AG08395 (cell line): ENCODE measurements around the gene FAT1.

Experiments
- DNase-seq: peaks from one replicate; pipeline ENCODE4 v3.0.0; 2012; ENCODE audit warnings: mixed read lengths, low spot score

FAT1 gene

DNA sequence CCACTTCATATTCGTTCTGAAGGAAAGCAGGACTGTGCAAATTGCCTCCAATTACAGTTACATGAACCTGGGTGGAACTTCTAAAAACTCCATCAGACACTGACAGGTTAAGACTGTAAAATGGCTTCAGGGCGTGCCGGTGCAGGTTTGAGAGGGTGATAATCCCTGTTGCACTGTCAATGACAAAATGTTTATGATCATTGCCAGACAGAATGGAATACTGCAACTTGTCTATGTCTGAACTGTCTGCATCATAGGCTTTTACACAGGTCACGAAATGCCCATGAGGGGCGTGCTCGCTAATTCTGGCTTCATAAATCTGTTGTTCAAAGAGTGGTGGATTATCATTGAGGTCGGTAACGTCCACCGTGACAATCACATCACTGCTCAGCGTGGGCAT is 104.6 kb downstream of the FAT1 start:
- no peak for DNase-seq

DNA sequence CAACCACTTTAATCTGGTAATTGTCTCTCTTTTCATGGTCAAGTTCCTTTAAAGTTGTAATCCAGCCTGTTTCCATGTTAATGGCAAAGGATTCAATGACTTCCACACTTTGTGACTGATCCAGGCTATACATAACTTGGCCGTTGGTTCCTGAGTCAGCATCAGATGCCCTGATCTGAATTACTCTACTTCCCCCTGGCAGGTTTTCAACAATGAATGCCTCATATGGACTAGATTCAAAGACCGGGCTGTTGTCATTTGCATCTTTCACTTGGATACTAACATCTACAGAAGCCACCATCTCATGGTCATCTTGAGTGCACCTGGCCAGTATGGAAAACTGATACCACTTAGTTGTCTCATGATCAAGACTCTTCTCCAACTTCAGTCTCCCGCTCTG is 105.7 kb downstream of the FAT1 start:
- peak; percentile 17 for DNase-seq

DNA sequence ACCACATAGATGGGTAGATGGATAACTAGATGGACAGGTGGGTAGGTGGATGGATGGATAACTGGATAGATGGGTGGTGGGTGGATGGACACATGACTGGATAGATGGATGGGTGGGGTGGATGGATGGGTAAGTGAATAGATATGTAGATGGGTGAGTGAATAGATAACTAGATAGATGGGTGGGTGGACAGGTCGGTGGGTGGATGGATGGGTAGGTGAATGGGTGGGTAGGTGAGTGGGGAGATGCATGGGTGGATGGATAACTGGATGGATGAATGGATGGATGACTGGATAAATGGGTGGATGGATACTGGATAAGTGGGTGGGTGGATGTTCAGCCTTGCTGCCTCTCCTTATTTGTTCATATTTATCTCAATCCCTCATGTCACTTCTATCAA is 116.2 kb downstream of the FAT1 start:
- DNase-seq: no peak

DNA sequence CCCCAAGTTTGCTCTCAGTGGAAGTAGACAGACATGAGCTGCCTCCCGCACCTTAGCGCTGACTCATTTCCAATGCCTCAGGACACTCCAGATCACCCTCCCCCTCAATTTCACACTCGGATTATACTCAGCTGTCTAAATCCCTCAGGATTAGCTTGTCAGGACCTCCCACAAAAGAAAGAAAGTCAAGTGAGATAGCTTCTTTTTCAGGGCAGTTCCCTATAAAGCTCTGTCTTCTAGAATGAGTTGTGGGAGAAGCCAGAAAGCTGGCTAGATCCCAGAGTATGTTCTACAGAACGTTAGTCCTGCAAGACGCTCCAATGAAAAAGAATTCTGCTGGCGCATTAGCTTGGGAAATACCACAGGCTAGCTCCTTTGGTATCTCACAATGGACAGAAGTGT is 117.1 kb downstream of the FAT1 start:
- no peak for DNase-seq

DNA sequence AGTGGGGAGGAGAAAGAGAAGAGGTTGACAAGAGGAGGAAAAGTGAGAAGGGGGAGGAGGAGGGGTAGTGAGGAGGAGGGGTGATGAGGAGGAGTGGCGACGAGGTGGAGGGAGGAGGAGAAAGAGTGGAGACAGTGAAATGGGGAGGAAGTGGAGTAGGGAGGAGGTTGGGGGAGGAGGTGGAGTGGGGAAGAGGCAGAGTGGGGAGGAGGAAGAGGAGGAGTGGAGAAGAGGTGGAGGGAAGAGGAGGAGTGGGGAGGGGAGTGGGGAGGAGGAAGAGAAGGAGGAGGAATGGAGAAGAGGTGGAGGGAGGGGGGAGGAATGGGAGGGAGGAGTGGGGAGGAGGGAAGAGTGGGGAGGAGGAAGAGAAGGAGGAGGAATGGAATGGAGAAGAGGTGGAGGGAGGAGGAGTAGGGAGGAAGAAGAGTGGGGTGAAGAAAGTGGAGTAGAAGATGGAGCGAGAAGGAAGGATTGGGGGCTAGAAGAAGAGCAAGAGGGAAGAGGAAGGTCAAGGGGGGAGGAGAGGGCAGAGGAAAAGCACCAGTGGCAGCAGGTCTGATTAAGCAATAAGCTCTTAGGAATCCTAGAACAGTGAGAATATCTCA is 118.3 kb downstream of the FAT1 start:
- DNase-seq: no peak

GRCh38 chr4:186604124-186604807 is 119.4 kb downstream of the FAT1 start:
- no peak for DNase-seq

DNA sequence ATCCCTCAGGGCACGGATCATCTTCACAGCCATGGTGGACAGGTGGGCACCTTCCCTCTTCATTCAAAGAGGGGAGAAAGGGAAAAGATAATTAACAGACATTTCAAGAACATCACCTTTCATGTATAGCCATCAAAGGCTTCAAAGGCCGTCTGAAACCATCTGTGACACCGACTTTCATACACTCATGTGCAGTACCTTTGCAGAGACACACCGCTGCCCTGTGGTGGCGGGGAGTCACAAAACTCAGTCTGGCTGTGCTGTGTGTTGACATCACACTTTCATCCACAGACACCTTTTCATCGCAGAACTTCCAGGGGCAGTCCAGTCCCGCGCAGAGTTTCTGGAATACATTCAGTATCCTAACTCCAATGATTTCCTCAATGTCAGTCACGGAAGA is 120.7 kb downstream of the FAT1 start:
- no peak for DNase-seq

- DNase-seq: no peak
Measured at GRCh38 chr4:186599483-186599882, 124.2 kb downstream of the FAT1 start.

- DNase-seq: no peak
Measured at GRCh38 chr4:186598686-186599085, 125.0 kb downstream of the FAT1 start.

DNA sequence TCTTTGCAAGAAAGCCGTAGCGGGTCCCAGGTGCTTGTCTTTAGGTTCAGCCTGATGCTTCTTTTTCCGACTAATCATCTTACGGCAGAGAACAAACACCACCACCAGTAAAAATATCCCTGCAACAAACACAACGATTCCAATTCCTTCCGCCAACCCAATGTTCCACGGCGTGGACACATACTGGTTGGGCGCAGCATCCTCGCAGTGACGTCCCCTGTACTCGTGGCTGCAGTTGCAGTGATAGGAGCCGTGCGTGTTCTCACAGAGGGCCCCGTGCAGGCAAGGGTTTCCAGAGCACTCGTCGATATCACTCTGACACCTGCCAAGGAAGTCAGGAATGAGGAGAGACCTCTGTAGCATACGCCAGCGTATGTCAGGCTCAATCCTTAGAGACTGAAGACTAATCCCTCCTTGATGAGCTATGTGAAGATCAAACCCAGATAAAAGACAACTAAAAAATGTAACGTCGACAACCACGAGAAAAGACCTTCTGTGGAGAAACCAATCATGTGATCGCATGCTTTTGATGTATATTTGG is 126.7 kb downstream of the FAT1 start:
- DNase-seq: no peak

DNA sequence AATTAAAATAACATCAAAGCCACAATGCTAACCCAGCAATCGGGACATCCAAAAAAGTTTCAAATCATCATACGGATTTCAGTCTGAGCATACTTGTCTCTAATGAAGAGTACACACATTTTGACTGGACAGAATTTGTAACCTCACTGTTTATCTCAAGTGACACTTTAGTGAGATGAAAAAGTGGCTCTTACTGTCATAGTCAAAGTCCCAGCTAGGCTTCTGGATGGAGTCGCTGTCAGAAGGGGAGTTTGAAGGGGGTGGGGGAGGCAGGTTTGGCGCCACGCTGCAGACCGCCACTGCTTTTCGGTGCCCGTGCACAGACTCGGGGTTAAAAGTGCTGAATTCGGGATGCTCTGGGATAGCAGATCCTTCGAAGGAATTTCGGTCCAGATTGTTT is 127.3 kb downstream of the FAT1 start:
- DNase-seq: no peak

DNA sequence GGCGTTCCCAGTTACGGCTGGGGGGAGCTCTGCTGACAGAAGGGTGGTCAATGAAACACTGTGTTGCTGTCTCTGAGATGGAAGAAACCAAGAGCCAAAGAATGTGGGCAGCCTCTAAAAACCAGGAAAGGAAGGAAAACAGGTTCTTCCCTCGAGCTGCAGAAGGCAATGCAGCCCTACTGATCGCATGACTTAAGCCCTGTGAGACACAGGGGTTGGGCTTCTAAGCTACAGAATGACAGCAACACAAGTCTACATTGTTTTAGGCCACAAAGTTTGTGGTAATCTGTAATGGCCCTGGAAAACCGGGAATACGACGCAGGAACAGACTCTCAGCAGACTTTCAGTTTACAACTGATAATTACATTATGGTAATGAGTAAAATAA is 130.1 kb downstream of the FAT1 start:
- DNase-seq: no peak

- peak; percentile 65 for DNase-seq
Measured at GRCh38 chr4:186592966-186593586, 130.6 kb downstream of the FAT1 start.

DNA sequence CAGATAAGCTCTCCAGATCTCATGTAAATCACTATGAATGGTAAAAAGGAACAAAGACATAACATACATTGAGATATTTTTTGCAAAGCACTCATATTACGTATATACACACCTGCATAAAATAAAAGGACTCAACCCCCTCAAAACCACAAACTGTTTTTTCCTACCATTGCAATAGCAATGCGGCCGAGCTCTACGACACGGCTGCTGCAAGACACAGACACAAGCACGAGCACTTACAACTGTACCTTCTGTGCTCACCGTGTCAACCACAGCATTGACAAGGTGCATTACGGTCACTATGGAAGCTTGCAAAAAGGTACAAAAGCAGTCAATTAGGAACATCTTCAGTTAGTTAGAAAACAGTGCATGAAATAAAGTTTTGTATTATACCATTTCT is 131.2 kb downstream of the FAT1 start:
- no peak for DNase-seq

DNA sequence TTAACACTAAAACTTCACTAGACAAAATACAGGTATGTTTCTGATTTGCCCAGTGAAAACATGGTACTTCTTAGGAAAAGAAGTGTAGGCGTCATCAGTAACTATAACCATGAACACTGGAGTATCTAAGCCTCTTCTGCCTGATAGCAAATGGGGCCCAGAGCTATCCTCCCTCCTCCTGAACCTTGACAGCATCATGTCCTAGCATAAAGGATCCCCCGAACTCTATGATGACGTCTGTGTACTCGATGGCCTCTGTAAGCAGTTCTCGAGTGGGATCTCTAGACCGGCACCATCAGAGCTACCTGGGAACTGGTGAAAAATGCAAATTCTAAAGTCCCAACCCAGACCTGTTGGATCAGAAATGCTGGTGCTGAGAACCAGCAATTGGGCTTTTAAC is 132.0 kb downstream of the FAT1 start:
- DNase-seq: no peak

- no peak for DNase-seq
Measured at GRCh38 chr4:186588503-186588902, 135.2 kb downstream of the FAT1 start.

DNA sequence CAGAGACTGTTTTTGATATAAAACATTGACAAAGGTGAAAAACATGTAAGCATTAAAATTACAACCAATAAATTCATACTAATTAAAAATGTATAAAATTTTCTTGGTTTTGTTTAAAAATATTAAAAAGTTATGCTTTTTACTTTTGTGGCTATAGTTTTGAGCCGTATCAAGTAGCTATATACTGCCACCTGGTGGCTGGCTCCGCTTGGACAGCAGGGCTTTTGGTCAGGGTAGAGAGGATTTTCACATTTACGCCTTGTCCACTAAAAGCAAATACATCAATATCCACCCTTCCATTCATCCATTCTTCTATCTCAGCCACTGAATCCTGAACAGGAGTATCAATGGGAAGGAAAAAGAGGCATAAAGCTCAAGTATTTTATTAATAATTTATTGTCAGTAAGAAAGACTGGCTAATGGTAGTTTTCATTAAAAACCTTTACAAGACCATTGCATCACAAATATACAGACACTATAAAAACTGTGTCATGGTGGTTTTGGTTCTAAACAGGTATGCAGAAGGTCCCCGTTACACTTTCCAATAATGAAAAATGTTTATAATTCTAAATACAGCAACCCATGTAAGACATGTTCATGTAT is 136.1 kb downstream of the FAT1 start:
- peak; percentile 67 for DNase-seq

- DNase-seq: no peak
Measured at GRCh38 chr4:186586205-186586604, 137.5 kb downstream of the FAT1 start.

- DNase-seq: no peak
Measured at GRCh38 chr4:186584912-186585311, 138.7 kb downstream of the FAT1 start.

GRCh38 chr4:186581421-186581820 is 142.2 kb downstream of the FAT1 start:
- no peak for DNase-seq

DNA sequence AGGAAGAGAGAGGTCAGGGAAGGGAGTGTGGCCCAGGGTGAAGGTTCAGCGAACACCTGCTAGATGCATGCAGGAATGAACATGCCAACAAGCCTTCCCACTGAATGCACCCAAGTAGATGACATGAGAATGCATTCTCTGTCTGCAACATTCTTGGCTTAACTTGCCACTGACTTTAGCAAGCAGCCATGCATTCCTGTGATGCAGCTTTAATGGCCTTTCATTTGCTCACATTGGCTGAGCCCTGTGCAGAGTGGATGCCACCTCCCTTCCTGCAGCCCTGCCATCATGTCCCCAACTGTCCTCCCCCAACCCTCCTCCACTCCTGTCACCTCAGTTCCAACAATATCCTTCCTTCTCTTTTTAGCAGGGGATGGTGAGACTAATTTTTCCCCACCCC is 143.0 kb downstream of the FAT1 start:
- no peak for DNase-seq

- peak; percentile 35 for DNase-seq
Measured at GRCh38 chr4:186570193-186570996, 153.3 kb downstream of the FAT1 start.
